ENCODE data around the gene LEMD1. TPM values are rescaled to one million over a fixed set of nuclear protein-coding genes. Genes with fewer than 3 reads are reported as not detected.

LEMD1 gene
- total RNA-seq, 2 experiments from 2014 or later, result not detected

GRCh38 chr1:205381305-205381704 lies 40.6 kb downstream of the LEMD1 start:
- H3K27me3 ChIP-seq (ENCODE audit: control insufficient read depth in 1 of 2, insufficient read depth in 2 of 2, low read length in 2 of 2), result peaks cover 0 to 7% of the 10 kb centered on the region in 2 experiments
- DNase-seq (no peak), ATAC-seq (ENCODE audit: poor library complexity) (no peak)
- H3K9me3 ChIP-seq (ENCODE audit: control insufficient read depth in 1 of 2, insufficient read depth in 1 of 2, low read length in 2 of 2), result no peaks in the 10 kb centered on the region
- intact Hi-C loops (cut with DNase I, micrococcal nuclease), result no loop called here
- Mint-ChIP-seq H3K27ac (no peak overlapping the region), H3K4me3 (no peak overlapping the region), H3K27me3 (peaks cover 30% of the 10 kb centered on the region), H3K36me3 (ENCODE audit: low read depth) (no peaks in the 10 kb centered on the region), H3K9me3 (no peaks in the 10 kb centered on the region), H3K4me1 (ENCODE audit: low read depth) (no peaks in the 10 kb centered on the region)
- CTCF ChIA-PET, result interaction anchor here (0.9 kb wide), 1 partner anchor 11 kb away, joined by 3 read pairs; no protein-coding TSS in a partner anchor
- H3K4me3 ChIP-seq (ENCODE audit: low read length), result no peak overlapping the region
- POLR2A ChIA-PET, result no interaction called here
- H3K27ac ChIP-seq (ENCODE audit: low read depth in 1 of 2, low read length in 2 of 2), result no peak overlapping the region
- no peaks in the 10 kb centered on the region for H3K36me3 ChIP-seq (ENCODE audit: insufficient read depth, low read length)
- H3K4me1 ChIP-seq (ENCODE audit: insufficient read depth, low read length), result no peaks in the 10 kb centered on the region
- TF ChIP-seq CTCF (IDR thresholded peaks at IDR 0.05), result no peak

GRCh38 chr1:205380882-205381281 lies 41.0 kb downstream of the LEMD1 start:
- ATAC-seq (ENCODE audit: poor library complexity), result no peak
- CTCF ChIA-PET, result no interaction called here

GRCh38 chr1:205379056-205379455 lies 42.8 kb downstream of the LEMD1 start:
- Histone ChIP-seq H3K4me3 (ENCODE audit: low read length) (no peak overlapping the region), H3K4me1 (ENCODE audit: insufficient read depth, low read length) (peaks cover 11% of the 10 kb centered on the region), H3K27ac (ENCODE audit: low read depth in 1 of 2, low read length in 2 of 2) (no peak overlapping the region), H3K36me3 (ENCODE audit: insufficient read depth, low read length) (no peaks in the 10 kb centered on the region), H3K9me3 (ENCODE audit: control insufficient read depth in 1 of 2, insufficient read depth in 1 of 2, low read length in 2 of 2) (no peaks in the 10 kb centered on the region), H3K27me3 (ENCODE audit: control insufficient read depth in 1 of 2, insufficient read depth in 2 of 2, low read length in 2 of 2) (peaks cover 0 to 15% of the 10 kb centered on the region in 2 experiments)
- Mint-ChIP-seq H3K9me3 (no peaks in the 10 kb centered on the region), H3K4me3 (no peak overlapping the region), H3K27ac (no peak overlapping the region), H3K27me3 (peaks cover 31% of the 10 kb centered on the region), H3K36me3 (ENCODE audit: low read depth) (no peaks in the 10 kb centered on the region), H3K4me1 (ENCODE audit: low read depth) (peaks cover 12% of the 10 kb centered on the region)
- ChIA-PET CTCF (no interaction called here), POLR2A (no interaction called here)
- ATAC-seq (ENCODE audit: poor library complexity) (no peak), DNase-seq (no peak)
- no peak for TF ChIP-seq CTCF (IDR thresholded peaks at IDR 0.05)
- intact Hi-C loops (cut with DNase I, micrococcal nuclease), result no loop called here

More at GRCh38 chr1:205380882-205381281, 41.0 kb downstream of the LEMD1 start:
- H3K27ac ChIP-seq (ENCODE audit: low read depth in 1 of 2, low read length in 2 of 2), result no peak overlapping the region
- intact Hi-C loops (cut with DNase I, micrococcal nuclease), result no loop called here
- H3K9me3 ChIP-seq (ENCODE audit: control insufficient read depth in 1 of 2, insufficient read depth in 1 of 2, low read length in 2 of 2), result no peaks in the 10 kb centered on the region
- Mint-ChIP-seq H3K4me3 (no peak overlapping the region), H3K4me1 (ENCODE audit: low read depth) (no peaks in the 10 kb centered on the region), H3K9me3 (no peaks in the 10 kb centered on the region), H3K27ac (no peak overlapping the region), H3K36me3 (ENCODE audit: low read depth) (no peaks in the 10 kb centered on the region), H3K27me3 (peaks cover 34% of the 10 kb centered on the region)
- TF ChIP-seq CTCF (IDR thresholded peaks at IDR 0.05), result no peak
- POLR2A ChIA-PET, result no interaction called here
- peaks cover 0 to 11% of the 10 kb centered on the region in 2 experiments for H3K27me3 ChIP-seq (ENCODE audit: control insufficient read depth in 1 of 2, insufficient read depth in 2 of 2, low read length in 2 of 2)
- H3K4me1 ChIP-seq (ENCODE audit: insufficient read depth, low read length), result no peaks in the 10 kb centered on the region
- no peak for DNase-seq
- no peaks in the 10 kb centered on the region for H3K36me3 ChIP-seq (ENCODE audit: insufficient read depth, low read length)
- H3K4me3 ChIP-seq (ENCODE audit: low read length), result no peak overlapping the region

Data from CD4-positive, alpha-beta T cell (primary cell).